ENCODE data around the gene BCL7A. TPM values are rescaled to one million over a fixed set of nuclear protein-coding genes. Genes with fewer than 3 reads are reported as not detected.

The BCL7A gene
- total RNA-seq, 1 donor = 4.7 TPM

DNA sequence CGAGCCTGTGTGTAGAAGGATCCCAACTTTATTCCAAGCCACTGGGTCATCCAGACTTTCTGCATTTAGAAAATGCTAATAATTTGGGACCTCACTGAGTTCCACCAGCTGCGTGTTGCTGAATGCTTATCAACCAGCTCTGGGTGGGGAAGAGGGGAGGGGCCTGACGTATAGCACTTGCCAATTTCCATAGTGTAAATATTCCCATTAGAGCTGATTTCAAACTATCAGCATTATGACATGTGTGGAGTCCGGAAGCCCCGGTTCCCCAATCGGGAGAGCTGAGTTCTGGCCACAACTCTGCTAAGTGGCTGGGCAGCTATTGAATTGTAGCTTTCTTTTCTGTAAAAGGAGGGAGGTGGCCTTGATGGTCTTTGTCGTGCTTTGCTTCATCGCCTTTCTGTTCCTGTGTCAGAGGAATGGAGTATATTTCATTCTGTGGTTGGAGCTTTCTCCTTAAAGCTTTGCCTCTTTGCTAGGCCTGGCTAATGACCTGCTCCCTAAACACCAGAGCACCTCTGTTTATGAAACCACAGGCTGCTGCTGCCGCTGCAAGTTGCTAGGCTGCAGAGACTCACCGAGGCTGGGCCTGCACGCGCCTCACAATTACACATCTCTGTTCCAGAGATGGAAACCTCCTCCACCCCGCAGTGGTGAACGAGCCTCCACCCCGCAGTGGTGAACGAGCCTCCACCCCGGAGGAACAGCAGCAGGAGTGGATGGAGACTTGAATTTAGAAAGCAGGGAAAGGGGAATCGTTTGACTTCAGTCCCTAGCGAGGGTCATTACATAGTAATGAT is 7.7 kb upstream of the BCL7A start:
- H3K4me2 ChIP-seq (ENCODE audit: insufficient read depth, low read length) = no peak overlapping the region
- no peaks in the 10 kb centered on the region for H3K36me3 ChIP-seq (ENCODE audit: insufficient read depth, low read length)
- no peak overlapping the region for H3K27ac ChIP-seq (ENCODE audit: low read depth, low read length)
- TF ChIP-seq, protein P1, sequence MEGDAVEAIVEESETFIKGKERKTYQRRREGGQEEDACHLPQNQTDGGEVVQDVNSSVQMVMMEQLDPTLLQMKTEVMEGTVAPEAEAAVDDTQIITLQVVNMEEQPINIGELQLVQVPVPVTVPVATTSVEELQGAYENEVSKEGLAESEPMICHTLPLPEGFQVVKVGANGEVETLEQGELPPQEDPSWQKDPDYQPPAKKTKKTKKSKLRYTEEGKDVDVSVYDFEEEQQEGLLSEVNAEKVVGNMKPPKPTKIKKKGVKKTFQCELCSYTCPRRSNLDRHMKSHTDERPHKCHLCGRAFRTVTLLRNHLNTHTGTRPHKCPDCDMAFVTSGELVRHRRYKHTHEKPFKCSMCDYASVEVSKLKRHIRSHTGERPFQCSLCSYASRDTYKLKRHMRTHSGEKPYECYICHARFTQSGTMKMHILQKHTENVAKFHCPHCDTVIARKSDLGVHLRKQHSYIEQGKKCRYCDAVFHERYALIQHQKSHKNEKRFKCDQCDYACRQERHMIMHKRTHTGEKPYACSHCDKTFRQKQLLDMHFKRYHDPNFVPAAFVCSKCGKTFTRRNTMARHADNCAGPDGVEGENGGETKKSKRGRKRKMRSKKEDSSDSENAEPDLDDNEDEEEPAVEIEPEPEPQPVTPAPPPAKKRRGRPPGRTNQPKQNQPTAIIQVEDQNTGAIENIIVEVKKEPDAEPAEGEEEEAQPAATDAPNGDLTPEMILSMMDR (IDR thresholded peaks at IDR 0.05; ENCODE audit: extremely low read depth, low read depth, low read length) = no peak
- H3K4me3 ChIP-seq (ENCODE audit: insufficient read depth, low read length) = no peak overlapping the region
- H3K9me3 ChIP-seq (ENCODE audit: low read depth, low read length) = no peaks in the 10 kb centered on the region
- H3K79me2 ChIP-seq (ENCODE audit: insufficient read depth, low read length) = no peaks in the 10 kb centered on the region
- DNase-seq (ENCODE audit: insufficient read length, low spot score, missing footprints) = peak; percentile 73
- no peak overlapping the region for H2AFZ ChIP-seq (ENCODE audit: low read length)
- H3K27me3 ChIP-seq (ENCODE audit: insufficient read depth, low read length) = no peaks in the 10 kb centered on the region
- no peaks in the 10 kb centered on the region for H3K4me1 ChIP-seq (ENCODE audit: insufficient read depth, low read length)
- H4K20me1 ChIP-seq (ENCODE audit: insufficient read depth, low read length) = no peaks in the 10 kb centered on the region

DNA sequence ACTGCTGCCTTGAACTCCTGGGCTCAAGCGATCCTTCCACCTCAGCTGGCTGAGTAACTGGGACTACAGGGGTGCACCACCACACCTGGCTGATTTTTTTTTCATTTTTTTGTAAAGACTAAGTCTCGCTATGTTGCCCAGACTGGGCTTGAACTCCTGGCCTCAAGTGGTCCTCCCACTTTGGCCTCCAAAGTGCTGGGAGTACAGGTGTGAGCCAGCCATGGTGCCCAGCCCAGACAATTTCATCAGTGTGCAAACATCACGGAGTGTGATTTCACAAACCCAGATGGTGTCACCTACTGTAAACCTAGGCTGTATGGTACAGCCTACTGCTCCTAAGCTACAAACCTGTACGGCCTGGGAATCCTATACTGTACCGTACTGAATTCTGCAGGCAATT is 6.9 kb upstream of the BCL7A start:
- no peaks in the 10 kb centered on the region for H3K4me1 ChIP-seq (ENCODE audit: insufficient read depth, low read length)
- H3K9me3 ChIP-seq (ENCODE audit: low read depth, low read length) = no peaks in the 10 kb centered on the region
- no peak overlapping the region for H3K27ac ChIP-seq (ENCODE audit: low read depth, low read length)
- no peaks in the 10 kb centered on the region for H3K79me2 ChIP-seq (ENCODE audit: insufficient read depth, low read length)
- H3K4me2 ChIP-seq (ENCODE audit: insufficient read depth, low read length) = no peak overlapping the region
- DNase-seq (ENCODE audit: insufficient read length, low spot score, missing footprints) = no peak
- H3K36me3 ChIP-seq (ENCODE audit: insufficient read depth, low read length) = no peaks in the 10 kb centered on the region
- H2AFZ ChIP-seq (ENCODE audit: low read length) = no peak overlapping the region
- no peaks in the 10 kb centered on the region for H4K20me1 ChIP-seq (ENCODE audit: insufficient read depth, low read length)
- no peak overlapping the region for H3K4me3 ChIP-seq (ENCODE audit: insufficient read depth, low read length)
- H3K27me3 ChIP-seq (ENCODE audit: insufficient read depth, low read length) = no peaks in the 10 kb centered on the region
- TF ChIP-seq, protein P1 (IDR thresholded peaks at IDR 0.05; ENCODE audit: extremely low read depth, low read depth, low read length) = no peak

DNA sequence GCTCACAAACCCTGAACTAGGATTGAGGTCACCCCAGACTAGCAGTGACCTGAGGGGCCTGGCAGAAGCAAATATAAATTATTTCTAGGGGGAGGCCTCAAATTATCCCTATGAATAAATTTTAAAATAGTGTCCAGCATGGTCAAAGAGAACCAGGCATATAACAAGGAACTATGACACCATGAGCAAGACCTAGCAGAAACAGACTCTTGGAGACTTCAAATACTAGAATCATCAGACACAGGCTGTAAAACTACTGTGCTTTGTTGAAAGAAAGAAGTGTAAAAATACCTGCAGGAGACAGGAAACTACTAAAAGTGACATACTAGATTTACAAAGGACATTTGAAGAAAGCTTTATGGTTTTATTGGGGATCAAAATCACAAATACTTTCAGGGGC is 3.2 kb upstream of the BCL7A start:
- Histone ChIP-seq H2AFZ (ENCODE audit: low read length) (no peak overlapping the region), H3K4me3 (ENCODE audit: insufficient read depth, low read length) (no peak overlapping the region), H3K79me2 (ENCODE audit: insufficient read depth, low read length) (peaks cover 10% of the 10 kb centered on the region), H3K4me1 (ENCODE audit: insufficient read depth, low read length) (peaks cover 10% of the 10 kb centered on the region), H3K36me3 (ENCODE audit: insufficient read depth, low read length) (no peaks in the 10 kb centered on the region), H3K9me3 (ENCODE audit: low read depth, low read length) (no peaks in the 10 kb centered on the region), H3K27me3 (ENCODE audit: insufficient read depth, low read length) (no peaks in the 10 kb centered on the region), H4K20me1 (ENCODE audit: insufficient read depth, low read length) (no peaks in the 10 kb centered on the region), H3K4me2 (ENCODE audit: insufficient read depth, low read length) (no peak overlapping the region), H3K27ac (ENCODE audit: low read depth, low read length) (no peak overlapping the region)
- DNase-seq (ENCODE audit: insufficient read length, low spot score, missing footprints) = peak; percentile 27
- TF ChIP-seq, protein P1 (IDR thresholded peaks at IDR 0.05; ENCODE audit: extremely low read depth, low read depth, low read length) = no peak

DNA sequence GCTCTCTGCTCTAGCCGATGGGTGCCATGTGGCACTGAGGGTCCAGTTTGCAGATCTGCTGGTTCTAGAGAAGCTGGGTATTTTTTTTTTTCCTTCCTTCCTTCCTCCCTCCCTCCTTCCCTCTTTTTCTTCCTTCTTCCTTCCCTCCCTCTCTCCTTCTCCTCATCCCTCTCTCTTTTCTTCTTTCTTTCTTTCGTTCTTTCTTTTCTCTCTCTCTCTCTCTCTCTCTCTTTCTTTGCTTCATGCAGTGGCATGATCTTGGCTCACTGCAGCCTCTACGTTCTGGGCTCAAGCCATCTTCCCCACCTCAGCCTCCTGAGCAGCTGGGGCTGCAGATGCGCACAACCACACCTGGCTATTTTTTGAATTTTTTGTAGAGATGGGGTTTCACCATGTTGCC is 2.7 kb upstream of the BCL7A start:
- Histone ChIP-seq H3K4me1 (ENCODE audit: insufficient read depth, low read length) (peaks cover 14% of the 10 kb centered on the region), H3K27me3 (ENCODE audit: insufficient read depth, low read length) (no peaks in the 10 kb centered on the region)

More for the DNA sequence above, 2.7 kb upstream of the BCL7A start:
- Histone ChIP-seq H3K4me2 (ENCODE audit: insufficient read depth, low read length) (no peak overlapping the region), H3K27ac (ENCODE audit: low read depth, low read length) (no peak overlapping the region), H3K79me2 (ENCODE audit: insufficient read depth, low read length) (peaks cover 15% of the 10 kb centered on the region), H2AFZ (ENCODE audit: low read length) (no peak overlapping the region), H3K9me3 (ENCODE audit: low read depth, low read length) (no peaks in the 10 kb centered on the region), H3K4me3 (ENCODE audit: insufficient read depth, low read length) (no peak overlapping the region), H4K20me1 (ENCODE audit: insufficient read depth, low read length) (no peaks in the 10 kb centered on the region), H3K36me3 (ENCODE audit: insufficient read depth, low read length) (no peaks in the 10 kb centered on the region)
- no peak for DNase-seq (ENCODE audit: insufficient read length, low spot score, missing footprints)
- TF ChIP-seq, protein P1 (IDR thresholded peaks at IDR 0.05; ENCODE audit: extremely low read depth, low read depth, low read length) = no peak
